Measurements from ENCODE around the gene SWAP70.

Gene SWAP70

DNA sequence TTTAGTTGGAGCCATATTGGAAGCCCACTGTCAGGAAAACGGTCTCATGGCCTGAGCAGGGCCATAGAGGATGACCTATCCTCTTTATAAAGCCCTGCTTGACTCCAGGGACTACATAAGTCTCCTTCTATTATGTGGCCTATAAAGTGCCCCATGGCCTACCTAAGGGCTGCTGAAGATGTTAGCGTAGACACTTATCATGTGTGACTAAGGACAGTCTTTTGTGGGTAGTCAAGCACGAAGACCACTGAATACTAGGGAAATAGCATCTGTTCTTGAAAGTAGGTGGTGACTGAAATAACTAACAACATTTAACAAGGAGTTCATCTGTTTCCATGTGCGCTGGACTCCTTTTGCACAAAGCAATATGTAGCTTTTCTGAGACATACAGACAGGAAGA, 117.1 kb downstream of the SWAP70 start:
- DNase-seq, result no peak

DNA sequence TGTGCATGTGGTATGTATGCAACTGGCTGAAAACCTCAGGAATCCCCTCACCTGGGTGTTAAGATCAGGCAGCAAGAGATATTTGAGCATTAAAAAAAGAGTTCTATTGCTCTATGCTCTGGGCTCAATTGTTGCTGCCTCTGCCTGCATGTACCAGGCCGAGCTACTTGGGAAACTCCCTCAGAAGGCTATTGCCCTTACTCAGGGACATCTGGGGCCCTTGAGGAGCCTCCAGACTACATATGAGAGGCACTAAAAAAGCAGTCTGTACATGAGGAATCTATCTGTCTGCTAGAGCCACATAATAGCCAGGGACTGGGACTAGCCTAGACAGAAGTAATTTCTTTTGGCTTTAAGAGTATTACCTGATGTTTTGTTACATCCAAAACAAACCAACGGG, 120.1 kb downstream of the SWAP70 start:
- no peak for DNase-seq

DNA sequence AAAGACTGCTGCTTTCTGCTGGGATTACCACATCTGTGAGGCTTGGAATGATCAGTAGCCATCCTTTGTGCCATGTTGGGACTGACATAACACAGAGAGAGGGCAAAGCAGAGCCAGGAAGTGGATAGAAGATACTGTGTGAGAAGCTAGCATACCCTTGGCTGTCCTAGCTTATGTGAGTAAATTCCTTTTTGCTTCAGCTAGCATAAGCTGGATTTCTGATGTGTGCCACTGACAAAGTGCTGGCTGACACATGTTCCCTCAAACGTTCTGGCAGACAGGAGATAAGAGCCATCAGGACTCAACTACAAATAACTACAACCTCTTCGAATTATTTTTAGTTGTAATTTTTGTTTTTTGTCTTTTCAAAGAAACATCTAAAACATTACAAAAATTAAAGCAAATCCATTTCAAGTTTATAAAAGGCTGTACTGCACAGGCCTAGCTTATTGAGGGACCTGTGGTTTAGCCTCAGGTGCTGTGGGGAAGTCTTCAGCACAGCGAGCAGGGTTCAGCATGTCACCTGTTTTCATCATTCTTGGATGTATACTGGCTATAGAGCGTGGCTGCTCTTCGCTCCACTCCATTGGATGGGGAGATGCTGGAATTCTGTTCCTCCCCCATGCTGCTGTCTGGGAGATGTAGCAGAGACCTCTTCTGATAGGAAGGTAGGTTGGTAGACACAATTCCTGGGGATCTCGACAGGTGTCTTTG, 120.9 kb downstream of the SWAP70 start:
- no peak for DNase-seq

DNA sequence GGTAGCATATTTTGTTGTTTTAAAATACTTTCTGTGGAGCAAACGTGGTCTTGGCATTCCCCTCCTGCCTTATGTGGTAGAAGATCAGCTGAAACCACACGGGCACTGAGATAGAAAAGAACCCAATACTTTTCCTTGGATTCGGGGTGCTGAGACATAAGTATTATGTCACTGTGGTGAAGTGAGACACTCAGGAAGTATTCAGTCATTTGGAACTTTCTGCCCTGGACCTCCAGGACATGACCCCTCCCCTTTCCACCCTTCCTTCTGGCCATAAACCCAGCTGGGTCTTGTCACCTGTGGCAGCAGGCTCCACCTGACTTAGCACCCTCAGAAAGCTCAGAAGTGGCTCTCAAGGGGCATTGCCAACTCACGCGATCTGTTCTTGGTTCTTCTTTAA, 123.4 kb downstream of the SWAP70 start:
- no peak for DNase-seq

DNA sequence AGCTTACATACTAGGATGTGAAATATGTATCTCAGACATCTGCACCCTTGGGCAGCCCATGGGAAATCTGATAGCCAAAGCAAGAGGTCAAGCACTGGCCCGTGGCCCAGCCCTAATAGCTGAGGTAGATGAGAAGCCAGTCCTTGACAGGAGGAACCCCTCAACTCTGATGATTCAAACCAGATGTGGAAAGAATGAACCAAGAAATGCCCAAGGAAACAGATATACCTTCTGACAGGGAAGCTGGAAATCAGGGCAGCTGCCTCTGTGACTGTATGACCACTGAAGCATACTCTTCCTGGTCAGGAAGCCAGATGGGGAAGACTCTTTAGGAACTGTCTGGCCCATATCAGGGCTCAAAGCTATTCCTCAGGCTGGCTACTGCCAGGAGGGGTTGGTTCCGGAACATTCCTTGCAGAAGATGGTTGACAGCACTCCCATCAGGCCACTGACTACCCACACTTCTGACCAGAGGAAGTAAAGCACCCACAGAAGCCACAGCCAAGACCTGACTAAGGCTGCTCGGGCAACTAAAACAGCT, 124.2 kb downstream of the SWAP70 start:
- DNase-seq, result no peak

DNA sequence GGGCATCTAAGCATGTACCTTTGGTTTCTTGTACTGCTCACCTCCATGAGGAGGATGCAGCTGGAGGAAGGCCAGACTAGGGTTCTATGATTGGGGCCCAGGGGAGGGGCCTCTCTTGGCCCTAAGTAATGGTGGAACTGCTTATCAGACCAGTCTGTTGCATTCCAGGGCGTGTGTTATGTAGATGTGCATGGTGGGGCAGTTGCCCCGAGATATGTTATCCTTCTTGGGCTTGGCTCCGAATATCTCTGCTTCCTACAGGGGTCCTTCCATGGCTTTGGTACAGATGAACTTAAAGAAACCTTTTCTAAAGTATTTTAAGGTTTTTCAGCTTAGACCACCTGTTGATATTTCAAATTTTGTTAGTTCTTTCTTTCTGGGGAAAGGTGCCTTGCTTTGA, 126.0 kb downstream of the SWAP70 start:
- DNase-seq, result no peak

DNA sequence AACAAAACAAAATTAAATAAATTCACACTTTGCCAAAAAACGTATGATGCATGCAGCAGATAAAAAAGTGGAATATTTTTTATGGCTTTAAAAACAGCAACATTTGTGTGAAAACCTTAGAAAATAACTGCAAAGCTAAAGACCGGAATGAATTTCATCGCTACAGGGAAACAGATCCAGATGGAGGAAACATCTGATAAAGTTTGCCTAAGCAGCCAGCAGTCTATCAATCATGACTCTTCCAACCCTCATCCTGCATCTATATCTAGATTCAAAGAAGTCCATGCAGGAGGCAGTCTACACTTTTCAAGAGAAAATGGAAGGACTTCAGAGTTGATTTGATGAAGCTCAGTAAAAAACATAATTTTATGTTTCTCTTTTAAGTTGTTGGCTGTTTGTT, 126.8 kb downstream of the SWAP70 start:
- DNase-seq, result no peak

DNA sequence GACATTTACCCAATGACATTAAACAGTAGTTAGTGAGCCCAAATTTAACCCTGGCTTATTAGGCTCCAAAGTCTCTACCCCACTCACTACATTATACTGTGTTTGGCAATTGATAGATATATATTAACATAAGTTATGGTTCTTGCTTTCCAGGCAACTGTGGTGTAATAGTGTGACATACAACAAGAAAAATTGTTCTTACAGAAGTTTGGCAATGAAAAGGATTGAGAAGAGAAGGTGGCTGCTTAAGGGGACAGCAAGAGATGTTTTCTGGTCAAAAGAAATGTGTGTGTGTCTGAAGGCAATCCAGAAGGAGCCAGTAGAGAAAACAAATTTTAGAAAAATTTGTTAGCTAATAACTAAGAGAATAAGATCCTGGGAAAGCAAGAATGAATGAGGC, 132.4 kb downstream of the SWAP70 start:
- no peak for DNase-seq

DNA sequence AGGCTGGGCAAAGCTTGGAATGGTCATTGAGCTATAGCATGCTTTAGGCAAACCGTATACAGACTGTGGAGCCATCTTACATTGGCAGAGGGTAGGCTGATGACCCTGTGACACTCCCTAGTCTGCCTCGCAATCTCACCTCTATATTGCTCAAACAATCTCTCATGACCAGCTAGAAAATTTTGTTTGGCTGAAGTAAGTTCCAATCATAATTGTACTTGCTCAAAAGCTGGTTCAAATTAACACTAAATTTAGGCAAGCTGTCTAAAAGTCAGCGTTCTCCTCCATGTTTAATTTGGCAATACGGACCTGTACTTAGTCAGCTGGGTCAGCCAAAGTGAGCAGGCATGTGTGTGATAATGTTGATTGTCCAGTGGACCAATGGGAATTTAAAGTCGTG, 133.0 kb downstream of the SWAP70 start:
- DNase-seq, result no peak

DNA sequence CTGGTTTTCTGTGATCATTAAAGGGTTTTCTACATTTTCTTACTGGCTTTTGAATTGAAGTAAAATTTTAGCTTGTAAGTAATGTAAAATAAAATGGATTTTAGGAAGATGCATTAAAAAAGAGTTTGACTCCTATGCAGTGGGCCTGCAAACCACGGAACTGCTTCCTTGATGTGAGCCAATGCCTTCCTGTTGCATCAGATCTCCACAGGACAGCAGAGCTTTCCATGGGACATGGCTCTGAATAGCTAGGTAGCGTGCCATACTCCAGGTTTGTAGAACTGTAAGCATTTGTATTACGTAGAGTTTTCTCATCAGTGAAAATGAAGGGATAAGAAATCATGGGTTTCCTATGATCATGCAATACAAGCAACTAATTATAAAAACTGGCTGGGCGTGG, 133.4 kb downstream of the SWAP70 start:
- no peak for DNase-seq

DNA sequence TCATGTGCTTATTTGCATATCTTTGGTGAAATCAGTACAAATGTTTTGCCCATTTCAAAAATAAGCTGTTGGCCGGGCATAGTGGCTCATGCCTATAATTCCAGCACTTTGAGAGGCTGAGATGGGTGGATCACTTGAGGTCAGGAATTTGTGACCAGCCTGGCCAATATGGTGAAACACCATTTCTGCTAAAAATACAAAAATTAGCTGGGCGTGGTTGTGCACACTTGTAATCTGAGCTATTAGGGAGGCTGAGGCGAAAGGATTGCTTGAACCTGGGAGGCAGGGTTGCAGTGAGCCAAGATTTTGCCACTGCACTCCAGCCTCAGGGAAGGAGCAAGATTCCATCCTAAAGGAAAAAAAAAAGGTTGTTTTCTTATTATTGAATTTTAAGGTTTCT, 136.0 kb downstream of the SWAP70 start:
- no peak for DNase-seq

DNA sequence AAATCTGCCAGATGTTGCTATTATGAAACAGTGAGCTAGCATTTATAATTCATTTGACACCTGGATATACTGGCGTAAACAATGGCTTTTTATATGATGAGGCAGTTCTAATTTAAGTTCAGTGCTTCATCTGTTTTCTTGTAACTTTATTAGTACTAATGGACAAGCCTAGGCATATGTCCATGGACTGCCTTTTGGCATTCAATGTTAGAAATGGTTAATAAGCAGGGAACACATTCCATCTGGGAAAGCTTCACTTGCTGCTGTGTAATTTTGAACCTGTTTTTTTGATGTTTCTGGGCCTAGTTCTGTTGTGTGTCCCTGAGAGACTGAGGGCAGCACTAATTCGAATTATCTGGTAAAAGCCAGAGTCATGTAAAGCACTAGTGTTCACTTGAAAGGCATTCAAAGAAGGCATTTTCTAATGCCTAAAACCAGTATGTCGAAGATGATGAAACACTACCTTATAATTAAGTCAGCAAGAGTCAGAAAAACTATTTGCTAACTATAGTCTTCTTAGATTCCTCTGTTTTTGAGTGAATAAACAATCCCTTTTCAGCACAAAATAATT, 138.5 kb downstream of the SWAP70 start:
- DNase-seq, result no peak
